GM19467 (cell line): ENCODE results near the gene FMN2.

ENCODE experiments used
- ATAC-seq: cut with Tn5 transposase; IDR thresholded peaks from one replicate; pipeline ENCODE4 v1.9.1; 2021; ENCODE audit warnings: mild to moderate bottlenecking, moderate library complexity; ENCODE audit not compliant: unreplicated experiment

Gene FMN2

DNA sequence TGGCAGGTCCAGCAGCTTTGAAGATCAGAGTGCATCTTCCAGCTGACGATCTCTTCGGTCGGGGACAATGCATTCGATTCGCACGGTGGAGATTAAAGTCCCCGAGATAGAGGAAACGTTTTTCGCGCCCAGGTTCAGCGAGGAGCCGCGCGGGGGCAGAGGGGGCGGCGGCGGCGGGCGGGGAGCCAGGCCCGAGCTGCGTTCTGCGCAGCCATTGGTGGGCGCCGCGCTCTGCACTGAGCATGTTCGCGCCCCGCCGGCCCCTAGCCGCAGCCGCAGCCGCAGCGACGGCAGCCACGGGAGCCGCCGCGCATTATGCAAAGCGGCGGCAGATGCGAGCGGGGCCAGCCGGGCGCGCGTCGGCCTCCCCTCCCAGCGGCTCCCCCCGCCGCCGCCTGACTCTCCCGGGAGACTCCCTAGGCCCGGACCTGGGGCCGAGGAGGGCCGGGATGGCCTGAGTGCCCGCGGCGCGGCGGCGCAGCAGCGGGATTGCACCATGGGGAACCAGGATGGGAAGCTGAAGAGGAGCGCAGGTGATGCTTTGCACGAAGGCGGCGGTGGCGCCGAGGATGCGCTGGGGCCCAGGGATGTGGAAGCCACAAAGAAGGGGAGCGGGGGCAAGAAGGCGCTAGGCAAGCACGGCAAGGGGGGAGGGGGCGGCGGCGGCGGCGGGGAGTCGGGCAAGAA is at the start of gene FMN2:
Gene FMN2 (plus strand): TSS at position 270 of the 687 bp plus-strand sequence. CDS start 227 bp downstream, at position 497.
- ATAC-seq = no peak

DNA sequence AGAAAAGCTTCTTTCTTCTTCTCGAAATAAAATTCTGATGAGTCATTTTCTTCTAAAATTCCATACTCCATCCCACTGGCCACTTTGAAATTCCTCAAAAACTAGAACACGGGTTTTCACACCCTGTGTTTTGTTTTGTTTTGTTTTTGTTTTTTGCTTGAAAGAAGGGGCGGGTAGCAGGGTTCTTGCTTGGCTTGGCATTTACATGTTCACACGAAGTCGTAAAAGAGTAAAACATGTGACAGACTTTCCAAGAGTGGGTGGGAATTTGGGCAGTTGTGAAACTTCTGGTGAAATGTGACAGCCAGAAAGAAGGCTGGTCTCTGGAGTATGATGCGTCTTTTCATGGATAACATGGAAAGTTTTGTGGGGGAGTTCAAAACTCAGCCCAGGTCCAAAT is 47.1 kb upstream of the FMN2 start:
- ATAC-seq = no peak

GRCh38 chr1:240046000-240046399 is 45.7 kb upstream of the FMN2 start:
- ATAC-seq = no peak

- no peak for ATAC-seq
These were observed 37.5 kb upstream of the FMN2 start for GRCh38 chr1:240054109-240054701.

DNA sequence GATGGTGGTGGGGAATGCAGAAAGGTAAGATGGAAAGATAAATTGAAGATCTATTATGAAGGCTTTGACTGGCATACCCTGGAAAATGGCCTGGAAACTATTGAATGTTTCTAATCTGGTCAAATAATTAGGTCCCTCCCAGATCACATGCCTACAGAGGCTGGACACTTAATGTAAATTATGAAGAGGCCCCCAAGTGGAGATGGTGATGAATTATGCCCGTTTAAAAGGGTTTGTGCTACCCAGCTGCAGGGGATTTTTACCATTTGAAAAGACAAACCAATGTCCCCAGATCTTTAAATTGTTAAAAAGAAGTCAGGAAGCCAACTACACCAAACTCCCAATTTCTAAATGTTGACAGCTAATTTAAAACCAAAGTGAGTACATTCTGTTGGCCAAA is 35.7 kb upstream of the FMN2 start:
- ATAC-seq = no peak

- no peak for ATAC-seq
These were observed 35.3 kb upstream of the FMN2 start for GRCh38 chr1:240056350-240056749.

- ATAC-seq = no peak
These were observed 33.6 kb upstream of the FMN2 start for GRCh38 chr1:240058049-240058448.

DNA sequence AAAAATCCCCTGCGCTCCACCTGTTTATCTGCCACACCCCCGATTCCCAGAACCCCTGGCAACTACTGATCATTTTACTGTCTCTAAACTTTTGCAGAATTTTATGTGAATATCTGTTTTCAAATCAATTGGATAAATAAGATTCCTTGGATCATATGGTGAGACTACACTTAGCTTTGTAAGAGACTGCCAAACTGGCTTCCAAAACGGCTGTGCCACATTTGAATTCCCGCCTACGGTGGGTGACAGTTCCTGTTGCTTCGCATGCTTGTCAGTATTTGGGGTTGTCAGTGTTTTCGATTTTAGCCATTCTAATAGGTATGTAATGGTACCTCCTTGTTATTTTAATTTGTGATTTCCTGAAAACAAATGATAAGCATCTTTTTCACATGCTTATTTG is 22.7 kb upstream of the FMN2 start:
- no peak for ATAC-seq

DNA sequence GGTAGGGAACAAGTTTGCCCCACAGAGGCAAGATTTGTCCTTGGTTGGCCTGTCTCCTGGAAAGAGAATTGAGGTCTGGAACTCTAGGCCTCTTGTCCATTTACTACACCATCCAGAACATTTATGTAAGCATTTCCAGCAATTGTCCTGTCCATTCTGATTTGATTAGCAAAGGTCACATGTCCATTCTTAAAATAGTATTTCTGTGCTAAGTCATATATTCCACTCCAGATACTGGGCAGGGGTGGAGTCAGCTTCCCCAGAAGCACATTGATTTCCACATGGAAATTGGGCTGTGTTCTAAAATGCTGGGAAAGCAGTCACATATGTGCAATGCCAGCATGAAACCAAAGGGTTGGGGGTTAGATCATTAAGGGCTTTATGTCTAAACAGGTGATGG is 21.5 kb upstream of the FMN2 start:
- no peak for ATAC-seq

DNA sequence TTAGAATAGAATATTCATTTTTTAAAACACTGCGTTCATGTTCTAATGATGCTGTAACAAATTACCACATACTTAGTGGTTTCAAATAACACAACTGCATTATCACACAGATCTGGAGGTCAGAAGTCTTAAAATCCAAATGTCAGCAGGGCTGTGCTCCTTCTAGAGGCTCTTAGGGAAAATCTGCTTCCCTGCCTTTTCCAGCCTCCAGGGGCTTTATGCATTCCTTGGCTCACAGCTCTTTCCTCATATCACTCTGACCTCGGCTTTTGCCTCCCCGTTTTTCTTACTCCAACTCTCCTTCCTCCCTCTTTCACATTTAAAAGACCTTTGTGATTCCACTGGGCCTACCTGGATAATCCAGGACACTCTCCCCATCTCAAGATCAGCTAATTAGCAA is 18.6 kb upstream of the FMN2 start:
- ATAC-seq = no peak

- no peak for ATAC-seq
These were observed 17.3 kb upstream of the FMN2 start for GRCh38 chr1:240074422-240074821.

DNA sequence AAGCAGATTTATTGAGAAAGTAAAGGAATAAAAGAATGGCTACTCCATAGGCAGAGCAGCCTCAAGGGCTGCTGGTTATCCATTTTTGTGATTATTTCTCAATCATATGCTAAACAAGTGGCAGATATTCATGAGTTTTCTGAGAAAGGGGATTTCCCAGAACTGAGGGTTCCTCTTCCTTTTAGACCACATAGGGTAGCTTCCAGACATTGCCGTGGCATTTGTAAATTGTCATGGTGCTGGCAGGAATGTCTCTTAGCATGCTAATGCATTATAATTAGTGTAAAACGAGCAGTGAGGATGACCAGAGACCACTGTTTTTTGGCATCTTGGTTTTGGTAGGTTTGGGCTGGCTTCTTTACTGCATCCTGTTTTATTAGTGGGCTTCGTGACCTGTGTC is 16.8 kb upstream of the FMN2 start:
- no peak for ATAC-seq

- ATAC-seq = no peak
These were observed 7.3 kb upstream of the FMN2 start for GRCh38 chr1:240084337-240084736.

DNA sequence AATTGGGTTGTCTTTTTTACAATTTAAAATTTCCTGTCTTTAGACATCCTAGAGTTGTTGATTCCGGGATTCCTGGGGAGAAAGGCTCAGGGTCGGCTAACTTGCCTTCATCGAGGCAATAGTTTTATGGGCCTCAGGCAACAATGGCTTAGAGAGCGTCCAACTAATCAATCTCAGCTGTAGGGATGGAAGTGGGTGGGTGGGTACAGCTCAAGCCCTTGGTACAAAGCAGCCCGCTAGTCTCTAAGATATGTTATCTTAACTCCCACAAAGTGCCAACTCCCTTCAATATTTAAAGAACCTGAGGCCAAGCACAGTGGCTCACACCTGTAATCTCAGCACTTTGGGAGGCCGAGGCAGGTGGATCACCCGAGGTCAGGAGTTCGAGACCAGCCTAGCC is 6.9 kb upstream of the FMN2 start:
- no peak for ATAC-seq

- no peak for ATAC-seq
These were observed 5.0 kb upstream of the FMN2 start for GRCh38 chr1:240086726-240087125.

DNA sequence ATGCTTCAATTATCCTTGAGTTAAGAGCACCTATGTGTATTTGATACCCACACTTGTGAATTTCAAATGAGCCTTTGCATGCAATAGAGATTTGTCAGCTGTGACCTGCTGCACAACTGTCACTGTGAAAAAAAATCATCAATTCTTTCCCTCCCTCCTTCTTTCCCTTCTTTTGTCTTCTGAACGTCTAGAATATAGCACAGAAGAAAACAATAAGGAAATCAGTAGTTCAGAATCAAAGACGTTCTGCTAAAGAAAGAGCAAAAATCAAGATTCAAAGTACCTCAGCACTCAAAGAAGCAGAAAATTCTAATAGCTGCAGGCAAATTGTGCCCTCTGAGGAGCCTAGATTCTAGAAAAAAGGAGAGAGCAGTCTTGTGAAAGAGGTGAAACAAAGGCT is 1.7 kb upstream of the FMN2 start:
- ATAC-seq = no peak

DNA sequence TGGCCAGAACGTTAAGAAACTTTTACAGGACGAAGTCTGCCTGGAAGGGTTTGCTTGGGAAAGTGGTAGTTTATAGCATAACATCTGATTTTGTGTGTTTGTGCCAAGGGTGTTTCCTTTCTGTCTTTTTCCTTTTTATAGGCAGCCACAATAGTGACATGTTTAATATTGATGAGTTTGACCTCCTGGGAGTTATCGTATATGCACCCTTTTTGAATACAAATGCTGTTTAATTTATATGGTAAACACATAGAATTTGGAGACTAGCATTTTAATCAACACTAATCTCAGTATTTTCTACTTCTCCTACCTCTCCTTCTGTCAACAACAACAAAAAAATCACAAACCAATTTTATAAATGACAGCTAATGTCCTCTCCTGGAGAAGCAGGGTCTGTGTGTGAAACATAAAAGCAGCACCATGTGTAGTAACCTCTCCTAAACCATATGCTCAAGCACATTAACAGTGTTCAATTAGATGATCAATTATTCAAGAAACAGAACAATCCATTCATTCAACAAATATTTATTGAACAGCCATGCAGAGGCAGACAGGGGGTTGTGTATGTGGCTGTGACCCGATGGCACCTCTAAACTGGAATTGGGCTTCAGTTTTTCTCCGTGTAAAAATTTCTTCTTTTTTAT is 604 bp upstream of the FMN2 start:
- no peak for ATAC-seq

- ATAC-seq = no peak
These were observed 827 bp downstream of the FMN2 start for GRCh38 chr1:240092301-240093119.

DNA sequence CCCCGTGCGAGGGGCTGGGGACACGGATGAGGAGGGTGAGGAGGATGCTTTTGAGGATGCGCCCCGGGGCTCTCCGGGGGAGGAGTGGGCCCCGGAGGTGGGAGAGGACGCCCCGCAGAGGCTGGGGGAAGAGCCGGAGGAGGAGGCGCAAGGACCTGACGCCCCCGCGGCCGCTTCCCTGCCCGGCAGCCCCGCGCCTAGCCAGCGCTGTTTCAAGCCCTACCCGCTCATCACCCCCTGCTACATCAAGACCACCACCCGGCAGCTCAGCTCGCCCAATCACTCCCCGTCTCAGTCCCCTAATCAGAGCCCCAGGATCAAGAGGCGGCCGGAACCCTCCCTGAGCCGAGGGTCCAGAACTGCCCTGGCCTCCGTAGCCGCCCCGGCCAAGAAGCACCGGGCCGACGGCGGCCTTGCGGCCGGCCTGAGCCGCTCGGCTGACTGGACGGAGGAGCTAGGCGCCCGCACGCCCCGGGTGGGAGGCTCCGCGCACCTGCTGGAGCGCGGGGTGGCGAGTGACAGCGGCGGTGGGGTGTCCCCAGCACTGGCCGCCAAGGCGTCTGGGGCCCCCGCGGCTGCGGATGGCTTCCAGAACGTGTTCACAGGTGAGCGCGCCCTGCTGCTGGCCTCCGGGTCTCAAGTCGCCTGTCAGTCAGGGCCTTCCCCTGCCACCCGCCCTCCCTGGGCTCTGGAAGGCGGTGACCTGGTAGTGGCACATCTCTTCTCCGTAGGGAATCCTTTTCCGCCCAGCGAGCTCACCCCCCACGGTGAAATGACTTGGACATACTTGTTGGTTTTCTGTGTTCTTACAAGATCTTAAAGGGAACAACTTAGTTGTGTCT is 1.7 kb downstream of the FMN2 start:
- no peak for ATAC-seq

- no peak for ATAC-seq
These were observed 2.5 kb downstream of the FMN2 start for GRCh38 chr1:240094041-240094722.
